ENCODE data around the gene SSBP4.

DNA sequence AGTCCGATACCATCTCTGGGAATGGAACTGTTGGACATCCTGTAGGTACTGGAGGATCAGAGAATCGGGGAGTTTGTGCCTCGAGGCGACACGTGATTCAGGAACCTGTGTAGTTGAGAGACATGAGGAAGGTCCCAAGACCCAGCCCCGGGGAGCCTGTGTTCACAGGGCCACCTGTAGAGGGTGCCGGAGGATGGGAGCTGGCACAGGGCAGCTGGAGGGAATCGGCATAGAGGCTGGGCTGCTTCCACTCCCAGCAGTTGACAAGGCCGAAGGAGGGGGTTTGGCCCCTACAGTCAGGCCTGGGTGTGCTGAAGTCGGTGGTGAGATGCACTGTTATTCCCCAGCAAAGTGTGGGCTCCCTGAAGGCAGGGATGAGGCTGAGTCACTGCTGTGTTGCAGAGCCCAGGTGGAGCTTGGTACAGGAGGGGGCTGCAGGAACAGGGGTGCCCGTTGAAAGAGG lies 21.2 kb downstream of the SSBP4 start:
- no peak for TF ChIP-seq TEAD4 (IDR thresholded peaks at IDR 0.05)
- no peak for TF ChIP-seq CEBPB (IDR thresholded peaks at IDR 0.05)
- TF ChIP-seq CREB1 (IDR thresholded peaks at IDR 0.05; ENCODE audit: low read depth), result no peak
- no peak for TF ChIP-seq YY1 (IDR thresholded peaks at IDR 0.05; ENCODE audit: low read depth)
- TF ChIP-seq EP300 (IDR thresholded peaks at IDR 0.05; ENCODE audit: borderline replicate concordance), result no peak
- TF ChIP-seq, protein P1, sequence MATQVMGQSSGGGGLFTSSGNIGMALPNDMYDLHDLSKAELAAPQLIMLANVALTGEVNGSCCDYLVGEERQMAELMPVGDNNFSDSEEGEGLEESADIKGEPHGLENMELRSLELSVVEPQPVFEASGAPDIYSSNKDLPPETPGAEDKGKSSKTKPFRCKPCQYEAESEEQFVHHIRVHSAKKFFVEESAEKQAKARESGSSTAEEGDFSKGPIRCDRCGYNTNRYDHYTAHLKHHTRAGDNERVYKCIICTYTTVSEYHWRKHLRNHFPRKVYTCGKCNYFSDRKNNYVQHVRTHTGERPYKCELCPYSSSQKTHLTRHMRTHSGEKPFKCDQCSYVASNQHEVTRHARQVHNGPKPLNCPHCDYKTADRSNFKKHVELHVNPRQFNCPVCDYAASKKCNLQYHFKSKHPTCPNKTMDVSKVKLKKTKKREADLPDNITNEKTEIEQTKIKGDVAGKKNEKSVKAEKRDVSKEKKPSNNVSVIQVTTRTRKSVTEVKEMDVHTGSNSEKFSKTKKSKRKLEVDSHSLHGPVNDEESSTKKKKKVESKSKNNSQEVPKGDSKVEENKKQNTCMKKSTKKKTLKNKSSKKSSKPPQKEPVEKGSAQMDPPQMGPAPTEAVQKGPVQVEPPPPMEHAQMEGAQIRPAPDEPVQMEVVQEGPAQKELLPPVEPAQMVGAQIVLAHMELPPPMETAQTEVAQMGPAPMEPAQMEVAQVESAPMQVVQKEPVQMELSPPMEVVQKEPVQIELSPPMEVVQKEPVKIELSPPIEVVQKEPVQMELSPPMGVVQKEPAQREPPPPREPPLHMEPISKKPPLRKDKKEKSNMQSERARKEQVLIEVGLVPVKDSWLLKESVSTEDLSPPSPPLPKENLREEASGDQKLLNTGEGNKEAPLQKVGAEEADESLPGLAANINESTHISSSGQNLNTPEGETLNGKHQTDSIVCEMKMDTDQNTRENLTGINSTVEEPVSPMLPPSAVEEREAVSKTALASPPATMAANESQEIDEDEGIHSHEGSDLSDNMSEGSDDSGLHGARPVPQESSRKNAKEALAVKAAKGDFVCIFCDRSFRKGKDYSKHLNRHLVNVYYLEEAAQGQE (IDR thresholded peaks at IDR 0.05; ENCODE audit: low read depth), result no peak
- TF ChIP-seq NFIC (IDR thresholded peaks at IDR 0.05), result no peak
- TF ChIP-seq, protein P2, sequence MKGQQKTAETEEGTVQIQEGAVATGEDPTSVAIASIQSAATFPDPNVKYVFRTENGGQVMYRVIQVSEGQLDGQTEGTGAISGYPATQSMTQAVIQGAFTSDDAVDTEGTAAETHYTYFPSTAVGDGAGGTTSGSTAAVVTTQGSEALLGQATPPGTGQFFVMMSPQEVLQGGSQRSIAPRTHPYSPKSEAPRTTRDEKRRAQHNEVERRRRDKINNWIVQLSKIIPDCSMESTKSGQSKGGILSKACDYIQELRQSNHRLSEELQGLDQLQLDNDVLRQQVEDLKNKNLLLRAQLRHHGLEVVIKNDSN (IDR thresholded peaks at IDR 0.05), result no peak
- TF ChIP-seq, protein P3, sequence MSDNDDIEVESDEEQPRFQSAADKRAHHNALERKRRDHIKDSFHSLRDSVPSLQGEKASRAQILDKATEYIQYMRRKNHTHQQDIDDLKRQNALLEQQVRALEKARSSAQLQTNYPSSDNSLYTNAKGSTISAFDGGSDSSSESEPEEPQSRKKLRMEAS (IDR thresholded peaks at IDR 0.05), result no peak
- no peak for TF ChIP-seq TCF12 (IDR thresholded peaks at IDR 0.05; ENCODE audit: low read depth)
- no peak for TF ChIP-seq TAF1 (IDR thresholded peaks at IDR 0.05; ENCODE audit: low read depth)
- TF ChIP-seq RAD21 (IDR thresholded peaks at IDR 0.05; ENCODE audit: low read depth), result peak; percentile 54

Data from Ishikawa (cell line).